Endothelial cell of umbilical vein (primary cell): ENCODE data around the gene FZD7. TPM values are rescaled to one million over a fixed set of nuclear protein-coding genes. Genes with fewer than 3 reads are reported as not detected.

Experiments
- BruUV-seq: library from RNA; stranded (reverse); fragments of 400-500 nt; replicated peaks from 2 replicates; lab custom pipeline; 2021; lab: Mats Ljungman, UMichigan
- CTCF ChIA-PET: fragments of 300-600, 350-600 bp; sonication (Branson Sonifier 250); formaldehyde crosslinking; loops from one replicate; lab custom pipeline; 2021; ENCODE audit warnings: antibody characterized with exemption, inconsistent platforms; lab: Charles Lee
- POLR2A ChIA-PET: fragments of 300-600, 350-600 bp; sonication (Branson Sonifier 250); formaldehyde crosslinking; loops from one replicate; lab custom pipeline; 2021; ENCODE audit warnings: antibody characterized with exemption, inconsistent platforms; lab: Charles Lee
- DNase-seq: peaks from one replicate; pipeline ENCODE4 v3.0.0-alpha.2; 2011; ENCODE audit warnings: low read depth, low spot score
- FAIRE-seq: peaks from 2 replicates; lab custom pipeline; 2011; peaks lifted over from hg19 to GRCh38; lab: Jason Lieb, UNC
- H2AFZ ChIP-seq: 2 replicates; pipeline ENCODE4 v1.6.0; 2012; ENCODE audit warnings: low read depth, low read length, control low read depth, inconsistent platforms
- H3K27ac ChIP-seq: 2 replicates; pipeline ENCODE4 v1.5.1; 2011; ENCODE audit warnings: low read depth, mild to moderate bottlenecking, control low read depth, low read length, moderate library complexity; ENCODE audit not compliant: insufficient read depth
- H3K27me3 ChIP-seq, 2 experiments: 2 replicates each; pipeline versions ENCODE4 v1.6.0 to v1.6.1; 2011; ENCODE audit warnings: low read length in 2 of 2, mixed read lengths in 1 of 2; ENCODE audit not compliant: control insufficient read depth in 2 of 2, insufficient read depth in 2 of 2
- H3K36me3 ChIP-seq, 2 experiments: 2 replicates in 1 of 2; 3 replicates in 1 of 2; pipeline ENCODE4 v1.5.1; 2011; ENCODE audit warnings: low read length in 2 of 2, mild to moderate bottlenecking in 1 of 2, moderate library complexity in 1 of 2; ENCODE audit not compliant: control insufficient read depth in 2 of 2, insufficient read depth in 2 of 2; ENCODE audit errors: extremely low read depth in 1 of 2
- H3K4me1 ChIP-seq: 3 replicates; pipeline ENCODE4 v1.5.1; 2011; ENCODE audit warnings: mild to moderate bottlenecking, low read length; ENCODE audit not compliant: control insufficient read depth, insufficient read depth; ENCODE audit errors: extremely low read depth
- H3K4me2 ChIP-seq: 2 replicates; pipeline ENCODE4 v1.6.1; 2011; ENCODE audit warnings: low read length, control low read depth, mixed read lengths; ENCODE audit not compliant: insufficient read depth
- H3K4me3 ChIP-seq, 3 experiments: fragments of 200-600 bp in 1 of 3; sonication (generic), shearing (Covaris generic) in 1 of 3; replicated peaks in 1 of 3; 2 replicates each; pipeline ENCODE4 v1.5.1; 2011 to 2016; ENCODE audit warnings: control low read depth in 3 of 3, low read length in 3 of 3, mild to moderate bottlenecking in 2 of 3, inconsistent platforms in 1 of 3, low read depth in 1 of 3, moderate library complexity in 1 of 3; ENCODE audit not compliant: insufficient read depth in 1 of 3
- H3K79me2 ChIP-seq: 2 replicates; pipeline ENCODE4 v1.6.0; 2012; ENCODE audit warnings: low read length, inconsistent platforms; ENCODE audit not compliant: control insufficient read depth, insufficient read depth
- H3K9ac ChIP-seq: replicated peaks from 2 replicates; pipeline ENCODE3; 2011; ENCODE audit warnings: low read length, control low read depth; ENCODE audit not compliant: insufficient read depth; ENCODE audit errors: extremely low read depth
- H3K9me1 ChIP-seq: replicated peaks from 3 replicates; pipeline ENCODE4 v1.6.0; 2011; ENCODE audit warnings: mild to moderate bottlenecking, low read length; ENCODE audit not compliant: control insufficient read depth, insufficient read depth; ENCODE audit errors: extremely low read depth
- H3K9me3 ChIP-seq: replicated peaks from 2 replicates; pipeline ENCODE4 v1.5.1; 2012; ENCODE audit warnings: low read length, inconsistent platforms; ENCODE audit not compliant: control insufficient read depth, insufficient read depth
- H4K20me1 ChIP-seq: replicated peaks from 2 replicates; pipeline ENCODE3; 2011; ENCODE audit warnings: mild to moderate bottlenecking, low read length; ENCODE audit not compliant: control insufficient read depth, insufficient read depth; ENCODE audit errors: extremely low read depth
- EZH2 ChIP-seq: IDR thresholded peaks from 2 replicates; pipeline ENCODE4 v1.6.1; 2012; ENCODE audit warnings: borderline replicate concordance, low read depth, mild to moderate bottlenecking, moderate library complexity, low read length, inconsistent platforms; ENCODE audit not compliant: severe bottlenecking
- FOS ChIP-seq: IDR thresholded peaks from 2 replicates; pipeline ENCODE4 v1.6.1; 2011; ENCODE audit warnings: mild to moderate bottlenecking, low read length, moderate library complexity, borderline replicate concordance; ENCODE audit not compliant: insufficient read depth
- GATA2 ChIP-seq: IDR thresholded peaks from 2 replicates; pipeline ENCODE4 v1.7.0; 2011; ENCODE audit warnings: low read depth, mild to moderate bottlenecking, moderate library complexity, mixed read lengths, low read length; ENCODE audit not compliant: insufficient read length, insufficient read depth
- JUN ChIP-seq: IDR thresholded peaks from 2 replicates; pipeline ENCODE4 v1.6.1; 2011; ENCODE audit warnings: borderline replicate concordance, low read depth; ENCODE audit not compliant: insufficient read length, insufficient read depth
- MYC ChIP-seq: IDR thresholded peaks from one replicate; pipeline ENCODE4 v1.6.1; 2011; ENCODE audit warnings: mild to moderate bottlenecking, low read depth, low read length
- POLR2A ChIP-seq: IDR thresholded peaks from 2 replicates; pipeline ENCODE4 v1.6.1; 2012; ENCODE audit warnings: low read depth, mild to moderate bottlenecking, control low read depth, low read length
- POLR2AphosphoS5 ChIP-seq: IDR thresholded peaks from 2 replicates; pipeline ENCODE4 v1.6.1; 2012; ENCODE audit warnings: low read depth, mild to moderate bottlenecking, control low read depth, low read length, moderate library complexity; ENCODE audit not compliant: insufficient read depth
- dilution Hi-C: fragments of 300-500 bp; cut with MboI; formaldehyde crosslinking; loops from one replicate; pipeline ENCODE4 v1.15.0; 2019; ENCODE audit warnings: low sequenced_read_pairs; ENCODE audit not compliant: extremely low pct_ligation_motif_present
- intact Hi-C: fragments of 100-400 bp; cut with micrococcal nuclease; formaldehyde crosslinking; loops from one replicate; pipeline ENCODE4 v1.10.0; 2022
- polyA plus RNA-seq, 4 experiments: library from polyadenylated mRNA; depleted of rRNA in 3 of 4; stranded (reverse) in 3 of 4; unstranded in 1 of 4; fragments of >200 nt; gene quantifications; 2 replicates each; pipeline versions ENCODE4 v1.2.1 to v1.2.3, GENCODE V29; 2011 to 2012; ENCODE audit warnings: missing spikeins in 1 of 4
- total RNA-seq: library from RNA; stranded (reverse); gene quantifications from 2 replicates; pipeline ENCODE4 v1.2.3, GENCODE V29; 2021
- TF ChIP-seq, protein P1 (sequence below), 2 donors: IDR thresholded peaks; 1 replicate in 1 of 2; 2 replicates in 1 of 2; pipeline ENCODE4 v1.5.1; 2011; ENCODE audit warnings: low read length in 2 of 2, mild to moderate bottlenecking in 2 of 2, moderate library complexity in 2 of 2, control low read depth in 1 of 2, inconsistent platforms in 1 of 2, low read depth in 1 of 2; ENCODE audit not compliant: insufficient read depth in 1 of 2; ENCODE audit errors: extremely low read depth in 1 of 2
- TF ChIP-seq, protein P2 (sequence below): IDR thresholded peaks from 2 replicates; pipeline ENCODE4 v1.6.1; 2011; ENCODE audit not compliant: insufficient read depth, insufficient read length

The FZD7 gene
- total and polyA plus RNA-seq, 2 donors (not counting 3 experiments of a cell fraction or from before 2014, with no cell fraction given) = 0.15 to 0.29 TPM

DNA sequence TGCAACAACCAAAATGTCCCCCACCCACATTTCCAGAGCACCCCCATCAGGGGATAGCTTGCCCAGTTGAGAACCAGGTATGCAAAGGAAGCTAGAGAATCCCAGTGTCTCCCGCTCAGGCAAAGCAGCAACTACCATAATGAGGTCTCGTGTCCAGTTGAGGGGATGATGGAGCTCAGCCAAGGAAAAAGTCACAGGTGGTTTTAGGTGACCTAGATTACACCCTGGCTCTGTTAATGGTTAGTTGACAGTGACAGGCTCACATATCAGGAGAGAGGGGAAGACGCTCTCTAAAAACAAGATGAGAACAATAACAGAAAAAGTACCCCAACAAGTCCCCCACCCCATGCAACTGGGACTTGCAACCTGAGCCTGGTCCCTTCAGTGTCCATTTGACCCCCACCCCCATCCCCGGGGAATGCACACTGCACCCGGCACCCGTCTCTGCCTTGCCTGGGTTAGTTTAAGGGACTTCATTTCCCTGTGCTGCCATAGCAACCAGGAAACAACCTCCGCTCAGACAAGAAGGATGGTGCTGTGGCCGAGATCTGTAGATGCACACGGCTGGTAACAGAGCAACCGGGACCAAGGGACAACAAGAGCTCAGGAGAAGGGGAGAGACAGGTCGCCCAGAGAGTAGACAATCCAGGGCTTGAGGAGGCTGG, 39.2 kb downstream of the FZD7 start, which contains the start of gene KIAA2012:
Gene KIAA2012 (plus strand): TSS at position 519 of the 665 bp plus-strand sequence. CDS start 373 bp downstream, outside the sequence.
- Histone ChIP-seq H3K9me3 (no peaks in the 10 kb centered on the region), H3K4me1 (no peaks in the 10 kb centered on the region), H3K9me1 (no peaks in the 10 kb centered on the region), H3K4me2 (no peak within 1 kb of the TSS), H3K36me3 (no peaks in the 10 kb centered on the region), H3K27me3 (peaks cover 9 to 20% of the 10 kb centered on the region in 2 experiments), H4K20me1 (no peaks in the 10 kb centered on the region), H3K9ac (no peak within 1 kb of the TSS), H2AFZ (no peak within 1 kb of the TSS), H3K79me2 (no peaks in the 10 kb centered on the region), H3K27ac (no peak within 1 kb of the TSS), H3K4me3 (no peak within 1 kb of the TSS)
- no TSS peak for BruUV-seq
- DNase-seq (no peak), FAIRE-seq (no peak)
- TF ChIP-seq MYC (no peak), GATA2 (no peak), POLR2AphosphoS5 (no peak), FOS (no peak), JUN (no peak), EZH2 (no peak), POLR2A (no peak)
- TF ChIP-seq, protein P1, sequence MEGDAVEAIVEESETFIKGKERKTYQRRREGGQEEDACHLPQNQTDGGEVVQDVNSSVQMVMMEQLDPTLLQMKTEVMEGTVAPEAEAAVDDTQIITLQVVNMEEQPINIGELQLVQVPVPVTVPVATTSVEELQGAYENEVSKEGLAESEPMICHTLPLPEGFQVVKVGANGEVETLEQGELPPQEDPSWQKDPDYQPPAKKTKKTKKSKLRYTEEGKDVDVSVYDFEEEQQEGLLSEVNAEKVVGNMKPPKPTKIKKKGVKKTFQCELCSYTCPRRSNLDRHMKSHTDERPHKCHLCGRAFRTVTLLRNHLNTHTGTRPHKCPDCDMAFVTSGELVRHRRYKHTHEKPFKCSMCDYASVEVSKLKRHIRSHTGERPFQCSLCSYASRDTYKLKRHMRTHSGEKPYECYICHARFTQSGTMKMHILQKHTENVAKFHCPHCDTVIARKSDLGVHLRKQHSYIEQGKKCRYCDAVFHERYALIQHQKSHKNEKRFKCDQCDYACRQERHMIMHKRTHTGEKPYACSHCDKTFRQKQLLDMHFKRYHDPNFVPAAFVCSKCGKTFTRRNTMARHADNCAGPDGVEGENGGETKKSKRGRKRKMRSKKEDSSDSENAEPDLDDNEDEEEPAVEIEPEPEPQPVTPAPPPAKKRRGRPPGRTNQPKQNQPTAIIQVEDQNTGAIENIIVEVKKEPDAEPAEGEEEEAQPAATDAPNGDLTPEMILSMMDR (IDR thresholded peaks at IDR 0.05; ENCODE audit: extremely low read depth in 1 of 2, insufficient read depth in 1 of 2, low read depth in 1 of 2, low read length in 2 of 2) = no peak
- TF ChIP-seq, protein P2, sequence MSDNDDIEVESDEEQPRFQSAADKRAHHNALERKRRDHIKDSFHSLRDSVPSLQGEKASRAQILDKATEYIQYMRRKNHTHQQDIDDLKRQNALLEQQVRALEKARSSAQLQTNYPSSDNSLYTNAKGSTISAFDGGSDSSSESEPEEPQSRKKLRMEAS = no peak
- dilution Hi-C loops = no loop called here
- intact Hi-C loops = no loop called here
- ChIA-PET POLR2A (no interaction called here), CTCF (interaction anchor here (2.2 to 2.3 kb wide), 2 partner anchors 9 to 212 kb away, joined by 5 to 6 read pairs; no protein-coding TSS in a partner anchor)
